ENCODE measurements around the gene AKR1D1. TPM values are rescaled to one million over a fixed set of nuclear protein-coding genes. Genes with fewer than 3 reads are reported as not detected.
"Not testable (repeated sequence)": the region's sequence is repeated elsewhere in the genome, so short reads cannot be mapped to it uniquely, and the experiment has no call there.

Gene AKR1D1
- total RNA-seq, 4 donors from 2014 or later = not detected

- H3K4me1 ChIP-seq = no peaks in the 10 kb centered on the region
- no peak for DNase-seq
- no peak overlapping the region for H3K27ac ChIP-seq
- H3K36me3 ChIP-seq = no peaks in the 10 kb centered on the region
- no peaks in the 10 kb centered on the region for H3K9me3 ChIP-seq
- no peaks in the 10 kb centered on the region for H3K27me3 ChIP-seq
- no peak overlapping the region for H3K4me3 ChIP-seq
- TF ChIP-seq POLR2A (IDR thresholded peaks at IDR 0.05) (no peak), CTCF (IDR thresholded peaks at IDR 0.05) (no peak)
These were observed 7.6 kb downstream of the AKR1D1 start for GRCh38 chr7:138083859-138084258.

GRCh38 chr7:138086563-138087270 lies 10.5 kb downstream of the AKR1D1 start:
- Histone ChIP-seq H3K36me3 (no peaks in the 10 kb centered on the region), H3K4me3 (no peak overlapping the region), H3K27me3 (no peaks in the 10 kb centered on the region), H3K27ac (no peak overlapping the region), H3K4me1 (no peaks in the 10 kb centered on the region), H3K9me3 (no peaks in the 10 kb centered on the region)
- no peak for DNase-seq
- TF ChIP-seq CTCF (IDR thresholded peaks at IDR 0.05) = no peak
- no peak for TF ChIP-seq POLR2A (IDR thresholded peaks at IDR 0.05)

- Histone ChIP-seq H3K27me3 (no peaks in the 10 kb centered on the region), H3K27ac (no peak overlapping the region), H3K4me3 (no peak overlapping the region), H3K9me3 (no peaks in the 10 kb centered on the region), H3K4me1 (no peaks in the 10 kb centered on the region), H3K36me3 (no peaks in the 10 kb centered on the region)
- TF ChIP-seq CTCF (IDR thresholded peaks at IDR 0.05) = no peak
- no peak for TF ChIP-seq POLR2A (IDR thresholded peaks at IDR 0.05)
- no peak for DNase-seq
These were observed 13.0 kb downstream of the AKR1D1 start for GRCh38 chr7:138089080-138089901.

GRCh38 chr7:138091032-138091431 lies 14.8 kb downstream of the AKR1D1 start:
- Histone ChIP-seq H3K36me3 (no peaks in the 10 kb centered on the region), H3K9me3 (no peaks in the 10 kb centered on the region), H3K27me3 (no peaks in the 10 kb centered on the region), H3K4me3 (no peak overlapping the region), H3K4me1 (peaks cover 0 to 5% (median 1%) of the 10 kb centered on the region in 4 donors), H3K27ac (no peak overlapping the region)
- TF ChIP-seq POLR2A (IDR thresholded peaks at IDR 0.05) = no peak
- TF ChIP-seq CTCF (IDR thresholded peaks at IDR 0.05) = no peak
- no peak for DNase-seq

GRCh38 chr7:138091840-138092239 lies 15.6 kb downstream of the AKR1D1 start:
- not testable (repeated sequence) for H3K27ac ChIP-seq, H3K4me1 ChIP-seq, DNase-seq, H3K9me3 ChIP-seq, H3K4me3 ChIP-seq, H3K27me3 ChIP-seq, H3K36me3 ChIP-seq

GRCh38 chr7:138092486-138093028 lies 16.3 kb downstream of the AKR1D1 start:
- Histone ChIP-seq H3K27ac (no peak overlapping the region), H3K36me3 (no peaks in the 10 kb centered on the region), H3K9me3 (no peaks in the 10 kb centered on the region), H3K4me1 (peaks cover 0 to 5% (median 1%) of the 10 kb centered on the region in 4 donors), H3K27me3 (no peaks in the 10 kb centered on the region), H3K4me3 (no peak overlapping the region)
- DNase-seq = no peak
- TF ChIP-seq CTCF (IDR thresholded peaks at IDR 0.05) (no peak), POLR2A (IDR thresholded peaks at IDR 0.05) (no peak)
